DOHH2 (cell line): ENCODE results near the gene GFPT2.

Experiments used
- EZH2phosphoT487 ChIP-seq: fragments of 200-600 bp; sonication (generic); IDR thresholded peaks from 2 replicates; pipeline ENCODE4 v1.6.1; 2017; ENCODE audit warnings: borderline replicate concordance, mild to moderate bottlenecking, antibody characterized with exemption, low read length, moderate library complexity, mixed read lengths
- TF ChIP-seq, protein P1 (sequence below): fragments of 200-600 bp; sonication (generic); IDR thresholded peaks from one replicate; pipeline ENCODE4 v1.5.1; 2014; ENCODE audit warnings: antibody characterized with exemption, mild to moderate bottlenecking, low read depth, low read length; ENCODE audit not compliant: poor library complexity, severe bottlenecking

DNA sequence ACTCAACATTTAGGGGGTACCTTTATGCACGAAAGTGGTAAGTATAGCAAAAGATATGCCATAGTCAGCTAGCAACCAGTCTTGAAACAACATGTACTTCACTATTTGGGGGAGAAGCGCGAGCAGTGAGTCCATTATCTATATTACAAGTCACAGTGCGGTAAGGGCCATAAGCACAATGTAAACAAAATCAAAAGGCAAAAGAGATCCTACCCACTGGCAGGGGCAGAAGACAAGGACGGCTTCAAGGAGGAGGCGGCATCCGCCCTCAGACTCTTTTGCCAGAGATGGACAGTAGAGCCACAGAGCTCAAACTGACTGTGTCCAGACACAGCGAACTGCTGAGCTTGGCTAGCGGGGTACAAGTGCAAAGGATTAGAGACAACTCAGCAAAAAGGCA is 70.9 kb downstream of the GFPT2 start:
- TF ChIP-seq, protein P1, sequence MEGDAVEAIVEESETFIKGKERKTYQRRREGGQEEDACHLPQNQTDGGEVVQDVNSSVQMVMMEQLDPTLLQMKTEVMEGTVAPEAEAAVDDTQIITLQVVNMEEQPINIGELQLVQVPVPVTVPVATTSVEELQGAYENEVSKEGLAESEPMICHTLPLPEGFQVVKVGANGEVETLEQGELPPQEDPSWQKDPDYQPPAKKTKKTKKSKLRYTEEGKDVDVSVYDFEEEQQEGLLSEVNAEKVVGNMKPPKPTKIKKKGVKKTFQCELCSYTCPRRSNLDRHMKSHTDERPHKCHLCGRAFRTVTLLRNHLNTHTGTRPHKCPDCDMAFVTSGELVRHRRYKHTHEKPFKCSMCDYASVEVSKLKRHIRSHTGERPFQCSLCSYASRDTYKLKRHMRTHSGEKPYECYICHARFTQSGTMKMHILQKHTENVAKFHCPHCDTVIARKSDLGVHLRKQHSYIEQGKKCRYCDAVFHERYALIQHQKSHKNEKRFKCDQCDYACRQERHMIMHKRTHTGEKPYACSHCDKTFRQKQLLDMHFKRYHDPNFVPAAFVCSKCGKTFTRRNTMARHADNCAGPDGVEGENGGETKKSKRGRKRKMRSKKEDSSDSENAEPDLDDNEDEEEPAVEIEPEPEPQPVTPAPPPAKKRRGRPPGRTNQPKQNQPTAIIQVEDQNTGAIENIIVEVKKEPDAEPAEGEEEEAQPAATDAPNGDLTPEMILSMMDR: no peak
- TF ChIP-seq EZH2phosphoT487: no peak
